HG02943 (cell line): ENCODE measurements around the gene SERTAD4.

ENCODE experiments used
- ATAC-seq: cut with Tn5 transposase; IDR thresholded peaks from one replicate; pipeline ENCODE4 v1.9.1; 2021; ENCODE audit warnings: mild to moderate bottlenecking, low read depth, moderate library complexity; ENCODE audit not compliant: unreplicated experiment

The SERTAD4 gene

GRCh38 chr1:210231846-210232510 is 618 bp upstream of the SERTAD4 start:
- no peak for ATAC-seq

- no peak for ATAC-seq
Observed at GRCh38 chr1:210233216-210233494, 559 bp downstream of the SERTAD4 start.

GRCh38 chr1:210233495-210234328 is 1.1 kb downstream of the SERTAD4 start:
- no peak for ATAC-seq

GRCh38 chr1:210234329-210234757 is 1.7 kb downstream of the SERTAD4 start:
- no peak for ATAC-seq

- no peak for ATAC-seq
Observed at GRCh38 chr1:210235363-210236053, 2.9 kb downstream of the SERTAD4 start.

- no peak for ATAC-seq
Observed at GRCh38 chr1:210236386-210236839, 3.8 kb downstream of the SERTAD4 start.

GRCh38 chr1:210236840-210237409 is 4.3 kb downstream of the SERTAD4 start:
- ATAC-seq: no peak

- no peak for ATAC-seq
Observed at GRCh38 chr1:210237479-210237878, 4.9 kb downstream of the SERTAD4 start.

GRCh38 chr1:210237981-210238380 is 5.4 kb downstream of the SERTAD4 start:
- ATAC-seq: no peak

GRCh38 chr1:210239349-210240111 is 6.9 kb downstream of the SERTAD4 start:
- ATAC-seq: no peak

GRCh38 chr1:210241121-210241520 is 8.5 kb downstream of the SERTAD4 start:
- no peak for ATAC-seq

GRCh38 chr1:210244746-210245367 is 12.3 kb downstream of the SERTAD4 start:
- no peak for ATAC-seq

GRCh38 chr1:210246447-210246846 is 13.9 kb downstream of the SERTAD4 start:
- peak; percentile 62 for ATAC-seq

- no peak for ATAC-seq
Observed at GRCh38 chr1:210248341-210248740, 15.7 kb downstream of the SERTAD4 start.

- no peak for ATAC-seq
Observed at GRCh38 chr1:210250665-210250997, 18.0 kb downstream of the SERTAD4 start.

GRCh38 chr1:210250998-210251679 is 18.5 kb downstream of the SERTAD4 start:
- ATAC-seq: no peak

GRCh38 chr1:210251680-210252490 is 19.3 kb downstream of the SERTAD4 start:
- no peak for ATAC-seq

- ATAC-seq: no peak
Observed at GRCh38 chr1:210252621-210253051, 20.0 kb downstream of the SERTAD4 start.

GRCh38 chr1:210254298-210254697 is 21.7 kb downstream of the SERTAD4 start:
- no peak for ATAC-seq
